Stomach (tissue), 9 donors: Measurements from ENCODE around the gene CNP. TPM values are rescaled to one million over a fixed set of nuclear protein-coding genes. Genes with fewer than 3 reads are reported as not detected.
"Not testable (repeated sequence)": the region's sequence is repeated elsewhere in the genome, so short reads cannot be mapped to it uniquely, and the experiment has no call there.

ENCODE experiments used
- DNase-seq, 2 donors: peaks; one replicate each; pipeline versions ENCODE4 v3.0.0 to v3.0.0-alpha.2; 2013 to 2019
- H3K27ac ChIP-seq, 5 donors: fragments of 200-600 bp in 4 of 5; sonication (generic) in 4 of 5; one replicate each; pipeline ENCODE4 v1.5.1; 2013 to 2019; ENCODE audit warnings: mild to moderate bottlenecking in 1 of 5, moderate library complexity in 1 of 5
- H3K27me3 ChIP-seq, 3 donors: fragments of 200-600 bp; sonication (generic); one replicate each; pipeline ENCODE4 v1.5.1; 2017 to 2019; ENCODE audit warnings: mixed run types in 1 of 3
- H3K36me3 ChIP-seq, 4 donors: fragments of 200-600 bp; sonication (generic); 1 replicate in 3 of 4; 2 replicates in 1 of 4; pipeline ENCODE4 v1.5.1; 2016 to 2019
- H3K4me1 ChIP-seq, 4 donors: fragments of 200-600 bp; sonication (generic); one replicate each; pipeline ENCODE4 v1.5.1; 2016 to 2019
- H3K4me3 ChIP-seq, 4 donors: fragments of 200-600 bp; sonication (generic) in 3 of 4; one replicate each; pipeline ENCODE4 v1.5.1; 2016 to 2019; ENCODE audit warnings: mild to moderate bottlenecking in 1 of 4
- H3K9me3 ChIP-seq, 4 donors: fragments of 200-600 bp; sonication (generic); one replicate each; pipeline ENCODE4 v1.5.1; 2016 to 2019
- EP300 ChIP-seq: sonication (generic); formaldehyde crosslinking; IDR thresholded peaks from one replicate; pipeline ENCODE4 v1.6.1; 2017; ENCODE audit warnings: antibody characterized with exemption
- POLR2A ChIP-seq, 4 donors: fragments of 450-650 bp; IDR thresholded peaks; one replicate each; pipeline ENCODE4 v1.6.1; 2016; ENCODE audit warnings: antibody characterized with exemption in 4 of 4, control low read depth in 2 of 4, mild to moderate bottlenecking in 1 of 4, moderate library complexity in 1 of 4
- POLR2AphosphoS5 ChIP-seq, 3 donors: sonication (generic); formaldehyde crosslinking; IDR thresholded peaks; one replicate each; pipeline ENCODE4 v1.6.1; 2016; ENCODE audit warnings: antibody characterized with exemption in 3 of 3
- WGBS, 5 donors: extraction: QIAGEN DNeasy Blood & Tissue Kit in 3 of 5; methylation state at CpG; one replicate each; pipeline versions ENCODE4 v1.1.5 to v1.1.7; 2013 to 2018; 5-methylcytosine and 5-hydroxymethylcytosine counted together
- intact Hi-C: fragments of 100-400 bp; cut with DNase I; formaldehyde crosslinking; loops from one replicate; pipeline ENCODE4 v1.15.1; 2023; ENCODE audit warnings: low total_unique reads
- polyA plus RNA-seq, 3 donors: library from polyadenylated mRNA; stranded (reverse); fragments of 200-250 nt; gene quantifications; one replicate each; pipeline ENCODE4 v1.2.3, GENCODE V29; 2013
- total RNA-seq, 5 donors: library from RNA; depleted of rRNA; stranded (reverse); fragments of >200 nt; gene quantifications; one replicate each; pipeline versions ENCODE4 v1.1.0 to v1.2.3, GENCODE V29; 2014 to 2016
- TF ChIP-seq, protein P1 (sequence below), 7 experiments: fragments of 450-650 bp in 4 of 7; fragments of 200-600 bp in 3 of 7; sonication (generic) in 3 of 7; IDR thresholded peaks; one replicate each; pipeline ENCODE4 v1.5.1; 2016 to 2019; ENCODE audit warnings: antibody characterized with exemption in 7 of 7, control low read depth in 2 of 7, mild to moderate bottlenecking in 1 of 7
- donor health status: healthy with polysubstance abuse.
- donor health status: Bipolar disorder and iron deficiency.
- donor health status: healthy.

The CNP gene
- total and polyA plus RNA-seq, 8 donors, result 21.0 to 47.2 (median 29.1) TPM

DNA sequence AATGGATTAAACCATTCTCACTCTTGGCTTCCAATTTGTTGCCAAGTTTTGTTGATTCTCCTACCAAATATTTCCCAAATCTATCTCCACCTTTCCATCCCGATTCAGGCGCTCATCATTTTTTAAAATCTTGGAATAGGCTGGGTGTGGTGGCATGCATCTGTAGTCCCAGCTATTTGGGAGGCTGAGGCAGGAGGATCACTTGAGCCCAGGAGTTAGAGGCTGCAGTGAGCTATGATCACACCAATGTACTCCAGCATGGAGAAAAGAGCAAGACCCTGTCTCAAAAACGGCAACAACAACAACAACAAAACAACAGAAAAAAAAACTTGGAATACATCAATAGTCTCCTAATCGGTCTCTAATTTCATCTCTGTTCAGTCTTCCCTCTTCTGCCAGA lies 52.4 kb downstream of the CNP start:
- peaks cover 20 to 25% (median 25%) of the 10 kb centered on the region in 4 donors for H3K36me3 ChIP-seq
- DNase-seq, result no peak
- no peaks in the 10 kb centered on the region for H3K9me3 ChIP-seq
- intact Hi-C loops, result no loop called here
- no peak overlapping the region for H3K4me3 ChIP-seq
- peaks cover 46 to 70% (median 59%) of the 10 kb centered on the region in 4 donors for H3K4me1 ChIP-seq
- no peak overlapping the region for H3K27ac ChIP-seq
- TF ChIP-seq, protein P1, sequence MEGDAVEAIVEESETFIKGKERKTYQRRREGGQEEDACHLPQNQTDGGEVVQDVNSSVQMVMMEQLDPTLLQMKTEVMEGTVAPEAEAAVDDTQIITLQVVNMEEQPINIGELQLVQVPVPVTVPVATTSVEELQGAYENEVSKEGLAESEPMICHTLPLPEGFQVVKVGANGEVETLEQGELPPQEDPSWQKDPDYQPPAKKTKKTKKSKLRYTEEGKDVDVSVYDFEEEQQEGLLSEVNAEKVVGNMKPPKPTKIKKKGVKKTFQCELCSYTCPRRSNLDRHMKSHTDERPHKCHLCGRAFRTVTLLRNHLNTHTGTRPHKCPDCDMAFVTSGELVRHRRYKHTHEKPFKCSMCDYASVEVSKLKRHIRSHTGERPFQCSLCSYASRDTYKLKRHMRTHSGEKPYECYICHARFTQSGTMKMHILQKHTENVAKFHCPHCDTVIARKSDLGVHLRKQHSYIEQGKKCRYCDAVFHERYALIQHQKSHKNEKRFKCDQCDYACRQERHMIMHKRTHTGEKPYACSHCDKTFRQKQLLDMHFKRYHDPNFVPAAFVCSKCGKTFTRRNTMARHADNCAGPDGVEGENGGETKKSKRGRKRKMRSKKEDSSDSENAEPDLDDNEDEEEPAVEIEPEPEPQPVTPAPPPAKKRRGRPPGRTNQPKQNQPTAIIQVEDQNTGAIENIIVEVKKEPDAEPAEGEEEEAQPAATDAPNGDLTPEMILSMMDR (IDR thresholded peaks at IDR 0.05), result no peak
- TF ChIP-seq POLR2A (IDR thresholded peaks at IDR 0.05) (no peak), EP300 (no peak)
- 89 to 97% (median 93%) methylated on average over 4 of the region's 4 CpGs for WGBS, 5 donors
- no peaks in the 10 kb centered on the region for H3K27me3 ChIP-seq

DNA sequence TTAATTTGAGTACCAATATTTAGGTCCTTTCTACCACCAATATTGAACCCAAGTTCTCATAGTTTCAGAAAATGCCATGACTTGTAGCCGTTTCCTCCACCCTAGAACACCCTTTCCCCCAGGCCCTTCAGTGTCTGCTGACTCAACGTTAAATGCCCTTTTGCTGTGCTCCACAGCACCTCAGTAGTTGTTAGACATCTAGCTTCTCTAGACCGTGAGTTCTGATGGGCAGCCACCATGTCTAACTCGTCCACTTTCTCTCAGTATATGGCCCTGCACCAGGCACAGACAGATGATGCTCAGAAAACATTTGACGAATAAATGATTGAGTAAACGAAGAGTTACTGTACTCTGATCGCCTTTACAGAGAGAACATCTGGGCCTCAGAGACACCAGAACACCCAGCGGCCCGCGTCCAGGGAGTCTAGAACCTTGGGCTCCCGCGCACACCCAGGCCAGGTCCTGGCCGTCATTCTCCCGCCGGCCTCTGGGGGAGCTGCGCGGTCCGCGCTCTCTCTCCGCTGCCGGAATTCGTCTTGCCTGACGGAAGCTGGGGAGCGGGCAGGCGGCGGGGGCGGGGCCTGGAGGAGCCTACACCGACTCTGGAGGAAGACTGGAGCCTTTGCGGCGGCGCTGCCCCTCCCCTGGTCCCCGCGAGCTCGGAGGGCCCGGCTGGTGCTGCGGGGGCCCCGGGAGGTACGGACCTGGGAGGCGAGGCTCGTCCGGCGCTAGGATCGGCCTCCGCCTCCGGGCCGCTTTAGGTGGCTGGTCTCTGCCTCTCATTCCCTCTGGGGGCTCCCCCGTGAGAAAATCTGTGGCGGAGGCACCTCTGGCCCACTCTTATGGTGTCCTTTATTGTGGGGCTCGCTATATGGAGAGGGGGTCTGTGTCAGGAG lies 53.2 kb downstream of the CNP start, which contains the start of gene NKIRAS2:
Gene NKIRAS2, plus strand, starts transcription at position 582 of the 896 bp plus-strand sequence. CDS start 1,488 bp downstream, outside the sequence.
- Histone ChIP-seq H3K36me3 (peaks cover 23 to 31% (median 29%) of the 10 kb centered on the region in 4 donors), H3K4me1 (peaks cover 48 to 70% (median 59%) of the 10 kb centered on the region in 4 donors), H3K27me3 (no peaks in the 10 kb centered on the region), H3K9me3 (no peaks in the 10 kb centered on the region), H3K4me3 (peak within 1 kb of the TSS; percentile 74 to 97 (median 82)), H3K27ac (peak within 1 kb of the TSS; percentile 81 to 91 (median 90))
- intact Hi-C loops, result loop anchor here (5.0 kb wide), 1 partner anchor 93 kb away; the partner anchor contains the start of gene DHX58
- TF ChIP-seq POLR2A (IDR thresholded peaks at IDR 0.05) (no peak), POLR2AphosphoS5 (IDR thresholded peaks at IDR 0.05) (peak; percentile 64 to 86 (median 68)), EP300 (no peak)
- TF ChIP-seq, protein P1 (IDR thresholded peaks at IDR 0.05), result peak in 5 of 7 experiments; percentile 93 to 97 (median 94)
- peak; percentile 95 to 97 for DNase-seq
- WGBS, 5 donors, result 6 to 17% (median 7%) methylated on average over 15 to 49 of the region's 49 CpGs

GRCh38 chr17:42020845-42021244 lies 54.2 kb downstream of the CNP start:
- Histone ChIP-seq H3K4me3 (peak overlapping the region; percentile 74 to 97 (median 82)), H3K4me1 (peaks cover 45 to 69% (median 55%) of the 10 kb centered on the region in 4 donors), H3K27ac (peak overlapping the region in 3 of 5 donors; percentile 90 to 91 (median 91)), H3K36me3 (peaks cover 23 to 31% (median 29%) of the 10 kb centered on the region in 4 donors)
- WGBS, 5 donors, result 58 to 82% (median 74%) methylated on average over 8 of the region's 8 CpGs
- H3K27me3 ChIP-seq, DNase-seq, H3K9me3 ChIP-seq: not testable (repeated sequence)
- intact Hi-C loops, result loop anchor here (5.0 kb wide), 1 partner anchor 91 kb away; the partner anchor contains the start of gene DHX58

DNA sequence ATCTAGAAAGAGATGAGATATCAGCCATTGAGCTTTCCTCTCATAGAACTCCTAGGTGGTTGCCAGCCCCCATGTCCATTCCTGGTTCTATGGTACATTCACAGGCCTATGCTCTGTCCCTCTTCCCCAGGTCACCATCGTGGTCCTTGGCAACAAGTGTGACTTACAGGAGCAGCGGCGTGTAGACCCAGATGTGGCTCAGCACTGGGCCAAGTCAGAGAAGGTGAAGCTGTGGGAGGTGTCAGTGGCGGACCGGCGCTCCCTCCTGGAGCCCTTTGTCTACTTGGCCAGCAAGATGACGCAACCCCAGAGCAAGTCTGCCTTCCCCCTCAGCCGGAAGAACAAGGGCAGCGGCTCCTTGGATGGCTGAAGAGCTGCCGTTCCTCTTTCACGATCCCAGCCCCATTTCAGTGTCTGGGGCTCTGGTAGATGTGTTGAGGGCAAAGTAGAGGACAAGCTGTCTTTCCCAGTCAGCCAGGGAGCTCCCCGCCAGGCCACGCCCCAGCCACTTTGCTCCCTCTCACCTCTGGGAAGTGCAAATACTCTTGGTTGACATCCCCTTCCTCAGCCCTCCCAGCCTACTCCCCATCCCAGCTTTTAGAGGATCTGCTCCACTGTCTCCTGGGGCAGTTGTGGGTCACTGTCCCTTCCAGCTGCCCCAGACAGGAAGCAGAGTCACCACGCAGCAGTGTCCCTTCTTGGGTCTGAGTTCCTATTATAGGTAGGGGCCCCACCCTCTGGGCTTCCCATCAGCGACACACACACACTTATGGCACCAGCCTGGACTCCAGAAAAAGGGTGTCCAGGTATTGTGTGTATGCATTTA lies 57.1 kb downstream of the CNP start:
- peak overlapping the region; percentile 41 to 82 (median 75) for H3K27ac ChIP-seq
- intact Hi-C loops, result loop anchor here (5.0 kb wide), 1 partner anchor 89 kb away; the partner anchor contains the start of gene DHX58
- DNase-seq, result no peak
- H3K9me3 ChIP-seq, result no peaks in the 10 kb centered on the region
- no peak overlapping the region for H3K4me3 ChIP-seq
- H3K27me3 ChIP-seq, result peaks cover 0 to 11% (median 0%) of the 10 kb centered on the region in 3 donors
- H3K36me3 ChIP-seq, result peaks cover 23 to 31% (median 29%) of the 10 kb centered on the region in 4 donors
- TF ChIP-seq, protein P1 (IDR thresholded peaks at IDR 0.05), result no peak
- TF ChIP-seq EP300, result no peak
- no peak for TF ChIP-seq POLR2AphosphoS5 (IDR thresholded peaks at IDR 0.05)
- no peak for TF ChIP-seq POLR2A (IDR thresholded peaks at IDR 0.05)
- WGBS, 5 donors, result 71 to 82% (median 73%) methylated on average over 15 of the region's 15 CpGs
- H3K4me1 ChIP-seq, result peaks cover 32 to 56% (median 39%) of the 10 kb centered on the region in 4 donors
